AG10803 (cell line): ENCODE data around the gene SIVA1.

ENCODE experiments used
- DNase-seq: peaks from one replicate; pipeline ENCODE4 v3.0.0; 2010; ENCODE audit warnings: low read depth
- H3K4me3 ChIP-seq: 2 replicates; pipeline ENCODE4 v1.5.1; 2011; ENCODE audit warnings: mild to moderate bottlenecking, low read length, control low read depth
- CTCF ChIP-seq: conservative IDR thresholded peaks from 2 replicates; pipeline ENCODE4 v1.5.1; 2011; ENCODE audit warnings: mild to moderate bottlenecking, low read length, control low read depth, inconsistent platforms

Gene SIVA1

GRCh38 chr14:104735830-104736642 is 16.9 kb upstream of the SIVA1 start:
- TF ChIP-seq CTCF: no peak
- H3K4me3 ChIP-seq: no peak overlapping the region
- peak; percentile 88 for DNase-seq

GRCh38 chr14:104738375-104739019 is 14.4 kb upstream of the SIVA1 start:
- no peak for TF ChIP-seq CTCF
- H3K4me3 ChIP-seq: no peak overlapping the region
- DNase-seq: no peak

DNA sequence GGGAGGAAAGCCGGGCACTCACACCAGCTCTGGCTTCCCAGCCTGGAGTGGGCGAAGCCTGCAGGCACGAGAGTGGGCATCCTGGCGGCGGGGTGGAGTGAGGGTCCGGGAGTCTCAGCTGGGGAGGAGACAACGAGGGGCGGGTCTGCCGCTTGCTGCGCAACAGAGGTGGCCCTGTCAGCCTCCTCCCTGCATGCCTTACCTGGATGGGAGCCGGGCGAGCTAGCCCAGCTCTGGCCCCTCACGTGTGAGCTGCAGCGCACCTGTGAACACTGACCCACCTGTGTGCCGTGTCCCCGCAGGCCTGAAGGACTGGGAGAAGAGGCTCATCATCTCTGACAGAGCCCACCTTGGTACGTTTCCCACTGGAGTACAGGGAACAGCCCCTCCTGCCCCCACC is 13.9 kb upstream of the SIVA1 start:
- no peak for DNase-seq
- H3K4me3 ChIP-seq: no peak overlapping the region
- no peak for TF ChIP-seq CTCF

GRCh38 chr14:104739546-104740516 is 13.1 kb upstream of the SIVA1 start:
- TF ChIP-seq CTCF: no peak
- H3K4me3 ChIP-seq: no peak overlapping the region
- DNase-seq: no peak

- no peak for DNase-seq
- TF ChIP-seq CTCF: no peak
- H3K4me3 ChIP-seq: no peak overlapping the region
These were observed 11.7 kb upstream of the SIVA1 start for GRCh38 chr14:104741108-104741802.

DNA sequence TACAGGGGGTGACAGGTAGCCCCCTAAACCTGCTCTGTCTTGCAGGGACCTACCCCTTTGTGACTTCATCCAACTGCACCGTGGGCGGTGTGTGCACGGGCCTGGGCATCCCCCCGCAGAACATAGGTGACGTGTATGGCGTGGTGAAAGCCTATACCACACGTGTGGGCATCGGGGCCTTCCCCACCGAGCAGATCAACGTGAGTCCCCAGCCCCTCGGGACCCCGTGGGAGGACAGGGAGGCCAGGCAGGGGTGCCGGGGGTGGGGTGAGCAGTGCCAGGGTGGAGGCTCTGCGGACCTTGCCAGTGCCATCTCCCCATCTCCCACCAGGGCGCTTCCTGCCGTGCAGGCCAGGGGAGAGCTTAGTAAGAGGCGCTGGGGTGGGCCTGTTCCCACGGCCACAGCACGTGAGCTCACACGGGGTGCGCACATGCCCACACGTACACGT is 11.1 kb upstream of the SIVA1 start:
- DNase-seq: no peak
- TF ChIP-seq CTCF: no peak
- no peak overlapping the region for H3K4me3 ChIP-seq
